ENCODE results near the gene GULP1. TPM values are rescaled to one million over a fixed set of nuclear protein-coding genes. Genes with fewer than 3 reads are reported as not detected.

GULP1 gene
- total and polyA plus RNA-seq, 10 of the 15 experiments (the other 5 are each of a cell fraction or from before 2014, with no cell fraction given), result 0.02 to 1.3 (median 0.15) TPM; not detected in 5

GRCh38 chr2:188316791-188317423, 25.2 kb downstream of the GULP1 start:
- in situ Hi-C loops (cut with MboI) (no loop called here), intact Hi-C loops (cut with micrococcal nuclease; ENCODE audit: unreplicated experiment) (no loop called here)
- Histone ChIP-seq H2AFZ (ENCODE audit: control insufficient read depth, low read depth, low read length) (no peak overlapping the region), H3K27me3 (replicated peaks in 1 of 2; ENCODE audit: control insufficient read depth in 2 of 2, insufficient read depth in 2 of 2, low read length in 1 of 2) (no peaks in the 10 kb centered on the region), H3K27ac (ENCODE audit: control insufficient read depth, insufficient read depth) (no peak overlapping the region), H3K4me3 (no peak overlapping the region), H3K9me3 (replicated peaks; ENCODE audit: control insufficient read depth, insufficient read depth, low read length) (no peaks in the 10 kb centered on the region), H3K4me2 (ENCODE audit: control insufficient read depth, insufficient read depth) (no peak overlapping the region), H3K4me1 (ENCODE audit: control insufficient read depth, insufficient read depth, low read length) (no peaks in the 10 kb centered on the region), H4K20me1 (ENCODE audit: control insufficient read depth, insufficient read depth) (no peaks in the 10 kb centered on the region), H3K79me2 (ENCODE audit: control insufficient read depth, insufficient read depth, low read length) (no peaks in the 10 kb centered on the region), H3K36me3 (ENCODE audit: control insufficient read depth in 2 of 2, insufficient read depth in 2 of 2, low read length in 1 of 2) (no peaks in the 10 kb centered on the region), H3K9ac (ENCODE audit: control insufficient read depth, insufficient read depth, low read length) (no peak overlapping the region)
- no peak for FAIRE-seq
- ChIA-PET CTCF (no interaction called here), SMC1A (ENCODE audit: uncharacterized antibody, unreplicated experiment) (interaction anchor here (0.8 kb wide), 1 partner anchor 7 kb away, joined by 3 read pairs; no protein-coding TSS in a partner anchor), POLR2A (no interaction called here), RAD21 (ENCODE audit: unreplicated experiment) (no interaction called here)
- no TSS peak for BruUV-seq (replicated peaks)
- WGBS (ENCODE audit: insufficient coverage, insufficient replicate concordance, low lambda C conversion rate, missing lambda C conversion rate), result 0% methylated on average over 4 of the region's 4 CpGs
- no peak for ATAC-seq
- no peak for DNase-seq (ENCODE audit: low read depth, low spot score)
- no peak for TF ChIP-seq SREBF1 (IDR thresholded peaks at IDR 0.05; ENCODE audit: low read length)
- no peak for TF ChIP-seq ESRRA (IDR thresholded peaks at IDR 0.05; ENCODE audit: low read length)
- no peak for TF ChIP-seq KAT2A (conservative IDR thresholded peaks at IDR 0.05; ENCODE audit: control insufficient read depth, low read depth, low read length)
- TF ChIP-seq CHD1 (IDR thresholded peaks at IDR 0.05; ENCODE audit: low read depth, low read length), result no peak
- TF ChIP-seq, protein P1, sequence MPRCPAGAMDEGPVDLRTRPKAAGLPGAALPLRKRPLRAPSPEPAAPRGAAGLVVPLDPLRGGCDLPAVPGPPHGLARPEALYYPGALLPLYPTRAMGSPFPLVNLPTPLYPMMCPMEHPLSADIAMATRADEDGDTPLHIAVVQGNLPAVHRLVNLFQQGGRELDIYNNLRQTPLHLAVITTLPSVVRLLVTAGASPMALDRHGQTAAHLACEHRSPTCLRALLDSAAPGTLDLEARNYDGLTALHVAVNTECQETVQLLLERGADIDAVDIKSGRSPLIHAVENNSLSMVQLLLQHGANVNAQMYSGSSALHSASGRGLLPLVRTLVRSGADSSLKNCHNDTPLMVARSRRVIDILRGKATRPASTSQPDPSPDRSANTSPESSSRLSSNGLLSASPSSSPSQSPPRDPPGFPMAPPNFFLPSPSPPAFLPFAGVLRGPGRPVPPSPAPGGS (IDR thresholded peaks at IDR 0.05; ENCODE audit: borderline replicate concordance, insufficient read depth, low read depth, low read length, poor library complexity, severe bottlenecking), result no peak
- TF ChIP-seq ZNF687 (IDR thresholded peaks at IDR 0.05), result no peak
